GM18507 (cell line): Measurements from ENCODE around the gene CD46.
A peak's percentile ranks its signal among the peaks of the same experiment; 100 is the strongest.

Experiments used
- DNase-seq: peaks from one replicate; pipeline ENCODE4 v3.0.0; 2011; ENCODE audit warnings: low read depth; ENCODE audit not compliant: insufficient read length; ENCODE audit errors: extremely low spot score
- FAIRE-seq: peaks from 2 replicates; lab custom pipeline; 2011; peaks lifted over from hg19 to GRCh38; lab: Jason Lieb, UNC

The CD46 gene

DNA sequence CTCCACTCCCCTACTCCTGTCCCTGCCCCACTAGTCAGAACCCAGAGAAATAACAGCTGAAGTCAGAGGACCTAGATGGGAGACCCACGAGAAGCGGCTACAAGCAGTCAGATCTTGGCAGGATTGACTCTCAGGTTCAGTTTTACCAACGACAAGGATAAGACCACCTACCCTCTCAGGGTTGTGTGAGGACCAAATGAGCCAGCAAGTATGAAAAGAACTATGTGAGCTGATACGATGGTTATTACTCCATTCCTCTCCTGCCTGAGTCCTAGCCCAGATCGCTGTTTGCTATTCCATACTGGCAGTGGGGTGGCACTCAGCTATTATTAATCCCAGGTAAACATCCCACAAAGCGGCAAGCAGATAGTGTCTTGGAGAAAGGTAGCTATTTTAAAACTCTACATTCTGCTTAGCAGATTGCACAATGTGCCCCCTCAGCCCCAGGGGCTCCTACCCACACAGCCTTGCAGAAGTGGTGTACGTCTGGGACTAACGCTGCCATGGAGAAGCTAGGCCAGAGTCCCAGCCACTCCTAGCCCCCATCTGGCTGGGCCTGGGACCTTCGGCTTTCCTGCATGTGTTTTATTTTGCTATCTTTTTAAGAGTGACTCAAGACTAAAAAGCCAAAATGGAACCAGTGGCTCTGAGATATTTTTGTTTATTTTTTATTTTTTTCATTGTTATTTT is 58.9 kb downstream of the CD46 start:
- FAIRE-seq (no peak), DNase-seq (no peak)

- DNase-seq = no peak
- FAIRE-seq = no peak
These were observed 59.5 kb downstream of the CD46 start for GRCh38 chr1:207811319-207811718.

DNA sequence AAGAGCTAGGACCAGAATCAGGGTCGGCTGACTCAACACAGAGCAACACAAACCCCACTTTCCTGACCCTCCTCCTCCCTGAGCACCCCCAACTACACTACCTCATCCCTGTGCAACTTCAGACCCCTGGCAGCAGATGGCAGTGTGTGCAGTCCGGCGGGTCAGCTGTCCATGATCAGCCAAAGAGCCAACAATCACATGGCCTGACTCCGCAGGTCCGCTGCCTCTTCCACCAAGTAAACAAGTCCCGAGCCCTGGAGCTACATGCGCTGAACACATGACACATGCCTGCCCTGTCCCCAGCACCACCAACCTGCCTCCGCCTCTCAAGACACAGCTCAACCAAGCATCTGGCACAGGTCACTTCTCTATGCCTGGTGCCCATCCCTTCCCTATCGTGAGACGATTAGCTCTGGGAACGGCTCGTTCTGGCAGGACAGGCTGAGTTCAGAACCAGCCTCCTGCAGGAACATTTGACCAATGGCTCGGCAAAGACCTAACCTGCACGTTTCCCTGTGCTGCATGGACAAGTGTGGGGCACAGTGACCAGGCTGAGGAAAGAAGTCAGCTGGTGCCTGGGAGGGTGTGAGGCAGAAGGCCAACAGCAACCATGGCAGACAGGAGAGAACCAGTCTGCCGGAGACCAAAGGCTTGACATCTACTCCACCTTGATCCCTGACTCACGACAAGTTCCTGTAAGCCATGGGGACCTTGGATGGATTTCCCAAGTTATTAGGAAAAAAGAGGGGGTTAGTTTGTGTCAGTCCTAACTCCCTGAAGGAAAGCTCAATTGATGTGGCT is 60.3 kb downstream of the CD46 start:
- DNase-seq = no peak
- FAIRE-seq = no peak

DNA sequence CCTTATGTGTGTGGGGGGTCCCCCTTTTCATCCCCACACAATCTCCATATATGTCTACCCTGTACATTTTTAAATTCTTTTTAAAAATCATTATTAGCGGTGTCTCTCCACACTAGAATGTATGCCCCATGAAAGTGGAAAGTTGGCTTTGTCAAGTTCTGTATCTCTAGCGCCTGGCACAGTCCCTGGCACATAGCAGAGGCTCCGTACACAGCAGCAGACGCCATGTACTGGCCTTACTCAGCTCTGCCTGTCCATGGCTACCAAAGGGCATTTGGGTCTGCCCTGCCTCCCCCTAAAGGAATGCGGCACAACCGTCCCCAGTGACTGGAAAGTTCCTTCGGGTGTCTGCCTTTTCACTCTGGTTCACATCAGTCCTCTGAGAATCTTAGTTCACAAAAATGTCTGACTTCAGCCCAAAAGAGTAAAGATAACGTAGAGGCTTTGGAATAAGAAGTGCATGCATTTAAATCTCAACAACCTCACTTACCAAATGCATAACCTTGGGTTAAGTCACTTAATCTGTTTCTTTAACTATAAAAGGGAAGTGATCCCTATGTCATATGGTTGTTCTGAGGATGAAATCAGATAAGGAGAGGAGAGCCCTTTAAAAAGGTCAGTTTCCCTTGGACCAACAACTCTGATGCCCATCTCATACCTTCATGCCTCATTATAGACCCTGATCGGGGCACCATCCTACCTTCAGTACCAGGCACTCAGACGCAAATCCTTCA is 61.1 kb downstream of the CD46 start:
- DNase-seq (no peak), FAIRE-seq (no peak)

- FAIRE-seq (no peak), DNase-seq (no peak)
These were observed 61.6 kb downstream of the CD46 start for GRCh38 chr1:207813512-207813881.

DNA sequence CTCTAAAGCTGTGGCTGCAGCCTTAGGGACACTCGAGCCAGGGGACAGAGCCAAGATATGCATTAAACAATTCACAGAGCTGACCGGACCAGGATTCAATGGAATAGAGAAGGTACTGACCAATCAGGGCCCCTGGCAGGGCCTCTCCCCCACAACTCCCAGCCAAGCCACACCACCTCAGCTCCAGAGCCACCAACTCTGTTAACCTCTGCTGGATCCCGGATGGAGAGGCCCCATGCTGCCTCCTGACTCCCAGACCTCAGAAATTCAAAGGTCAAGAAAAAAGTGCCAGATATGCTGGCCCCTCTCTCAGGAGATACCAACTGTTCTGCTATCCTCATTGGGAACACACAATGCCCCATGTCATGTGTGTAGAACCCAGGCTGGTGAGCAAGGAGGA is 62.1 kb downstream of the CD46 start:
- DNase-seq = no peak
- FAIRE-seq = no peak

DNA sequence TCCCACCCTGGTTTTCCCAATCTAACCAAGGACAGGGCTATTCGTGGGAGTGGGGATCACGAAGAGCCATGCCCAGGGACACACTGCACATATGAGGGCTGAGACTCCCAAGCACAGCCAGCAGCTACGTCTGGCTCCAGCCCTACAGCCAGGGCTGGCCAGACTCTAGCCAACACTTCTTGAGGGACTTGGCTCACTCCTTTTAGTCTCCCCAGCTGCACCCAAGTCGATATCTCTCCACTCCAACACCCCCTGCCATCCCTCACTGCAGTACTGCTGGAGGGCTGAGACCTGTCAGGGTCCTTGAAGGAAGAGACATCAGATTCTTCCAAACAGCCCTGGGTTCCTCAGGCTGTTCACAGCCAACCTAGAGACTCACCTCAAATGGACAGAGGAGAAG is 62.6 kb downstream of the CD46 start:
- no peak for DNase-seq
- no peak for FAIRE-seq

GRCh38 chr1:207815466-207815865 is 63.6 kb downstream of the CD46 start:
- FAIRE-seq (no peak), DNase-seq (no peak)

DNA sequence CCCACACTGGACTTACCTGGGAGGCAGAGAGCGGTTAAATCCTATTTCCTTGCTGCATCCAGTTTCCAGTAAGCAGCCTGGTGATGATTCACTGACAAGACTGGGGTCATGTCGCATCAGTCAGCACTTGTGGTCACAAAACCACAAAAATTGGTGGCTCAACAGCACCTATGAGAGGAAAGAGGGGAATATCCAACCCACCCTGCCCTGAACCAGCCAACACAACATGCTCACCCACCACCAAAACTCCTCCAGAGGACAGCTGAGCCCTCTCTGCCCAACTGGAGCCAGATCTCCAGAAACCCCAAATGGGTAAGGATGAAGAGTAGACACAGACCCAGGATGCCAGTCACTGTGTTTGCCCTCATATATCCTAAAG is 64.0 kb downstream of the CD46 start:
- no peak for DNase-seq
- FAIRE-seq = no peak

GRCh38 chr1:207817166-207817565 is 65.3 kb downstream of the CD46 start:
- no peak for DNase-seq

DNA sequence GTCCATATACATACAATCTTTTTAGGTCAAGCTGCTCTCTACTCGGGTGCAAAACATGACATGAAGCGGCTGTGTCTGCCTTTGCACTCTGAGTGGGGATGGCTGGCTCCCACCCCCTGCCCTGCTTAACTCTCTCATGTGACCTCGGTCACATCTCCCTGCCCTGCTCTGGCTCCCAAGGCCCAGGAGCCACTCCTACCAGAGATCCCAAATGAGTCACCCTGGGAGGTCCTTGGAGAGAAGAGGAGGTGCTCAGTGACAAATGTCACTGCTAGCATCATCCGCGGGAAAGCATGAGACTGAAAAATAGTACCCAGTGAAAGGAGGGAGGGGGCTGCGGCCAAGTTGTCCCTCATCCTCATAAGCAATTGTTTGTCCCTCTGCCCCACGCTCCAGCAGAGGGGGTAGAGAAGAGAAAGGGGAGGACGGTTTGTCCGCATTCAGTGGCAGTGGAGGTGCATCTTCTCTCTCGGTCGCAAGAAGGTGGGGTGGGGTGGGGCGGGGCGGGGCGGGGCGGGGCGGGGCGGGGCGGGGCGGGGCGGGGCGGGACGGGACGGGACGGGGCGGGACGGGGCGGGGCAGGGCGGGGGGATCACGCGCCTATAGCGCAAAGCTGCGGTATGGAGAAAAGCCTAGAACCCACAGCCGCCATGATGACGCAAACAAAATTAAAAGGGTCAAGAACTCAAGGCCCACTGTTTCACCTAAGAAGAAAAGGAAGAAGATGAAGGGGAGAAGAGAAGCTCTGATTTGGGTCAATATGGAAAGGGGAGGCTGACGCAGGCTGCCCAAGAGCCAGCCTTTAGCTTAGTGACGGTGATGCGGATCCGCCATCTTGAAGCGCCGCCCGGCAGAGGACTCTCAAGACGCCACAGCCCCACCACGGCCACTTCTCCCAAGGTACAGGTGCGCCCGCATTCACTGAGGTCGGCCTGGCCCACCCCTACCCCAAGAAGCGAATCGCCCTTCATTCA is 66.2 kb downstream of the CD46 start:
- FAIRE-seq (no peak), DNase-seq (no peak)

More at GRCh38 chr1:207817166-207817565, 65.3 kb downstream of the CD46 start:
- no peak for FAIRE-seq

DNA sequence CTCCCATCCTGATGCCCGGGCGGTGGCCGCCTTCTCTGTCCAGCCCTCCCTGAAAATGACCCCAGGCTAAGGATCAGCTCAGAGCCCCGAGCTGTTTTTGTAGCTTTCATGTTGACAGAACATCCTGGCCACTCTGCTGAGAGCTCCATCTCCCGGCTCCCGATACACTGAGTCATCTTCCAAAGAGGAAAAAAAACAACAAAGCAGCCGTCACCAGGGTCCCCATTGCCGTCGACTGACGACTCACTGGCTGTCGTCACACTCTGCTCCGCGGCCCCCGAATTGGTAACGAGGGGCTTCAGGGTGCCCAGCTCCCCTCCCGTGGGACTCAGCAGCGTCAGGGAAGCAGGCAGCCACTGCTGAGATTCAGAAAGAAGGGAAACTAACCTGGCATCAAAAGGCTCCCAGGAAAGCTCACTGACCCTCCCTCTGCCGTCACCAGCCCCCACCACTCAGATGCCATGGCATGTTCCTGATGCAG is 67.2 kb downstream of the CD46 start:
- FAIRE-seq (no peak), DNase-seq (no peak)

GRCh38 chr1:207820568-207821463 is 69.0 kb downstream of the CD46 start:
- DNase-seq (no peak), FAIRE-seq (no peak)

DNA sequence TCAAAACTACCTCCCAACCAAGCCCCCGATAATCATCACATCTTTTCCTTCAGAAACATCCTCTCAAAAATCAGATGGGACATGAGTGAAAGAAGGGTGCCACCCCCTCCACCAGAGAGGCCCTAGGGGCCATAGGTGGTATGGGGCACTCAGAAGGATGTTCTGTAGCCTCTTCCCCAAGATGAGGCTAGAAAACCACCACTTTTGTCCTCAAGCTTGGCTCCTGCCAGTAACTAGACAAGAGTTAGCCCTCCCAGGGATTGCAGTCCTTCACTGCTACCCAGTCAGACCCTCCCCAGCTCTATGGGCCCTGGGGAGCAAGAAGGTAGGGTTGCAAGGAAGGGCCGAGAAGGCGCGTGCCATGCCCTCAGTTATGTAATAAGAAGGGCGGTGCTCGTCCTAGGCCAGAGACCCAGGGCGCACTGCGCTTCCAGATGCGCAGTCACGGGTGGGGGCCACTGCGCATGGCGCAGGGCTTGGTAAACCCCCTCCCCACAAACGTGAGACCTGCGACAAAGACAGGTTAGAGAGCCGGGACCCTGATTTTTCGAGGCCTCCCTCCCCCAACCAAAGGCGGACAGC is 69.7 kb downstream of the CD46 start:
- DNase-seq (no peak), FAIRE-seq (no peak)

- FAIRE-seq (peak; percentile 70), DNase-seq (peak; percentile 73)
These were observed 70.3 kb downstream of the CD46 start for GRCh38 chr1:207822124-207822601.

- FAIRE-seq = peak; percentile 95
- peak; percentile 88 for DNase-seq
These were observed 71.0 kb downstream of the CD46 start for GRCh38 chr1:207822602-207823451.

GRCh38 chr1:207823531-207823879 is 71.7 kb downstream of the CD46 start:
- no peak for DNase-seq
- FAIRE-seq = no peak
